GM13976 (cell line): ENCODE measurements around the gene TCF4.

Experiments used
- DNase-seq: peaks from one replicate; pipeline ENCODE4 v3.0.0; 2012; ENCODE audit warnings: low spot score
- in situ Hi-C: fragments of 300-500 bp; cut with MboI; formaldehyde crosslinking; loops from one replicate; pipeline ENCODE4 v1.12.0; 2022; ENCODE audit warnings: low sequenced_read_pairs, mixed read lengths, inconsistent platforms; ENCODE audit not compliant: unreplicated experiment
- TF ChIP-seq, protein P1 (sequence below): IDR thresholded peaks from 2 replicates; pipeline ENCODE4 v1.5.1; 2012; ENCODE audit warnings: borderline replicate concordance, mild to moderate bottlenecking; ENCODE audit not compliant: insufficient read depth; ENCODE audit errors: extremely low read depth, missing control alignments, control extremely low read depth

The TCF4 gene

GRCh38 chr18:55369346-55369745, 218.6 kb downstream of the TCF4 start:
- TF ChIP-seq, protein P1, sequence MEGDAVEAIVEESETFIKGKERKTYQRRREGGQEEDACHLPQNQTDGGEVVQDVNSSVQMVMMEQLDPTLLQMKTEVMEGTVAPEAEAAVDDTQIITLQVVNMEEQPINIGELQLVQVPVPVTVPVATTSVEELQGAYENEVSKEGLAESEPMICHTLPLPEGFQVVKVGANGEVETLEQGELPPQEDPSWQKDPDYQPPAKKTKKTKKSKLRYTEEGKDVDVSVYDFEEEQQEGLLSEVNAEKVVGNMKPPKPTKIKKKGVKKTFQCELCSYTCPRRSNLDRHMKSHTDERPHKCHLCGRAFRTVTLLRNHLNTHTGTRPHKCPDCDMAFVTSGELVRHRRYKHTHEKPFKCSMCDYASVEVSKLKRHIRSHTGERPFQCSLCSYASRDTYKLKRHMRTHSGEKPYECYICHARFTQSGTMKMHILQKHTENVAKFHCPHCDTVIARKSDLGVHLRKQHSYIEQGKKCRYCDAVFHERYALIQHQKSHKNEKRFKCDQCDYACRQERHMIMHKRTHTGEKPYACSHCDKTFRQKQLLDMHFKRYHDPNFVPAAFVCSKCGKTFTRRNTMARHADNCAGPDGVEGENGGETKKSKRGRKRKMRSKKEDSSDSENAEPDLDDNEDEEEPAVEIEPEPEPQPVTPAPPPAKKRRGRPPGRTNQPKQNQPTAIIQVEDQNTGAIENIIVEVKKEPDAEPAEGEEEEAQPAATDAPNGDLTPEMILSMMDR = no peak
- in situ Hi-C loops = no loop called here
- no peak for DNase-seq

DNA sequence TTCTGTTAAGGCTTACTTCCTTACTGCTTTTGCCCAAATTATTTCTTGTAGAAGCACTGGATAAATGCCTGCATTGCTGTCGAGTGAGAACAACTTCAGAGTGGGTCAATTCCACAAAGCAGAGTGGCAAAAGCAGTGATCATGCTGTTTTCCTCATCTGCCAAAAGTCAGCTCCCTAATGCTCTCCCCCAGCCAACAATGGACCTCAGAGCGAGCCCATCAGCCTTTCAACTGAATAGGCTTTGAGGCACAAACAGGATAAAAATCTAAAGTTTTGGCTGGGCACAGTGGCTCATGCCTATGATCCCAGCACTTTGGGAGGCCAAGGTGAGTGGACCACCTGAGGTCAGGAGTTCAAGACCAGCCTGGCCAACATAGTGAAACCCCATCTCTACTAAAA, 222.7 kb downstream of the TCF4 start:
- TF ChIP-seq, protein P1 = no peak
- in situ Hi-C loops = no loop called here
- no peak for DNase-seq

DNA sequence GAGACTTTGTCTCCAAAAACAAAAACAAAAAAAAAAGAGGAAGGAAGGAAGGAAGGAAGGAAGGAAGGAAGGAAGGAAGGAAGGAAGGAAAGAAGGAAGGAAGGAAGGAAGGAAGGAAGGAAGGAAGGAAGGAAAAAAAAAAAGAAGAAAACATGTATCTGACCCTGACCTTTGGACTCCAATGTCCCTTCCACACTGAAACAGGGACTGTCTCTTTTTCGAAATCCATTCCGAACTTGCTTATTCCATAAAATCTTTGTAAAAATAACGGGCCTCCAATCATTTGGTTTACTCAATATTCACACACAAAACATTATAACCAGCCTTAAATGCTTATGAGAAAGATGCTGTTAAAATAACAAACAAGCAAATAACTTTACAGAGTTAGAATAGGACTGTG, 225.7 kb downstream of the TCF4 start:
- TF ChIP-seq, protein P1 = no peak
- in situ Hi-C loops = no loop called here
- no peak for DNase-seq

- in situ Hi-C loops = no loop called here
- no peak for DNase-seq
- TF ChIP-seq, protein P1 = no peak
Measured at GRCh38 chr18:55361492-55362250, 226.3 kb downstream of the TCF4 start.

GRCh38 chr18:55360061-55360460, 227.9 kb downstream of the TCF4 start:
- in situ Hi-C loops = no loop called here
- TF ChIP-seq, protein P1 = no peak
- no peak for DNase-seq

- TF ChIP-seq, protein P1 = no peak
- in situ Hi-C loops = no loop called here
- no peak for DNase-seq
Measured at GRCh38 chr18:55356815-55357214, 231.2 kb downstream of the TCF4 start.
